Activated CD4-positive, alpha-beta memory T cell treated with anti-CD3 and anti-CD28 coated beads for 36 hours (primary cell): Measurements from ENCODE around the gene HYCC1. TPM values are rescaled to one million over a fixed set of nuclear protein-coding genes. Genes with fewer than 3 reads are reported as not detected.

Source experiments
- CTCF ChIA-PET: fragments of 350-600 bp; sonication (Branson Sonifier 250); formaldehyde crosslinking; loops from one replicate; lab custom pipeline; 2021; ENCODE audit warnings: antibody characterized with exemption, inconsistent platforms; lab: Charles Lee
- POLR2A ChIA-PET: fragments of 350-600 bp; sonication (Branson Sonifier 250); formaldehyde crosslinking; loops from one replicate; lab custom pipeline; 2021; ENCODE audit warnings: antibody characterized with exemption; lab: Charles Lee
- DNase-seq: peaks from one replicate; pipeline ENCODE4 v3.0.0-alpha.2; 2020
- H3K27ac Mint-ChIP-seq: one replicate; pipeline ENCODE4 v1.8.0; 2021; ENCODE audit warnings: mixed read lengths
- H3K27me3 Mint-ChIP-seq: one replicate; pipeline ENCODE4 v1.8.0; 2021; ENCODE audit warnings: mixed read lengths
- H3K36me3 Mint-ChIP-seq: one replicate; pipeline ENCODE4 v1.8.0; 2021; ENCODE audit warnings: mixed read lengths
- H3K4me1 Mint-ChIP-seq: one replicate; pipeline ENCODE4 v1.8.0; 2021; ENCODE audit warnings: low read depth, mixed read lengths
- H3K4me3 Mint-ChIP-seq: one replicate; pipeline ENCODE4 v1.8.0; 2021; ENCODE audit warnings: mild to moderate bottlenecking, mixed read lengths
- H3K9me3 Mint-ChIP-seq: one replicate; pipeline ENCODE4 v1.8.0; 2021; ENCODE audit warnings: mixed read lengths
- intact Hi-C: fragments of 100-400 bp; cut with micrococcal nuclease; formaldehyde crosslinking; loops from one replicate; pipeline ENCODE4 v1.15.1; 2023
- total RNA-seq, 2 experiments: library from RNA; stranded (reverse); gene quantifications; one replicate each; pipeline ENCODE4 v1.2.3, GENCODE V29; 2021

The HYCC1 gene
- total RNA-seq, 2 experiments from 2014 or later = 20.7 to 23.9 TPM

- intact Hi-C loops = no loop called here
- ChIA-PET POLR2A (no interaction called here), CTCF (no interaction called here)
- no peaks in the 10 kb centered on the region for H3K27me3 Mint-ChIP-seq
- no peaks in the 10 kb centered on the region for H3K9me3 Mint-ChIP-seq
- peaks cover 39% of the 10 kb centered on the region for H3K4me1 Mint-ChIP-seq
- no peak overlapping the region for H3K27ac Mint-ChIP-seq
- DNase-seq = no peak
- peaks cover 5% of the 10 kb centered on the region for H3K36me3 Mint-ChIP-seq
- H3K4me3 Mint-ChIP-seq = no peak overlapping the region
Measured at GRCh38 chr7:22998519-22998896, 15.4 kb downstream of the HYCC1 start.

GRCh38 chr7:22997871-22998518, 15.9 kb downstream of the HYCC1 start:
- ChIA-PET CTCF (no interaction called here), POLR2A (no interaction called here)
- Mint-ChIP-seq H3K36me3 (peaks cover 5% of the 10 kb centered on the region), H3K9me3 (no peaks in the 10 kb centered on the region), H3K4me3 (no peak overlapping the region), H3K27me3 (no peaks in the 10 kb centered on the region), H3K27ac (no peak overlapping the region), H3K4me1 (peaks cover 44% of the 10 kb centered on the region)
- intact Hi-C loops = no loop called here
- DNase-seq = no peak

GRCh38 chr7:22996470-22996869, 17.5 kb downstream of the HYCC1 start:
- H3K27ac Mint-ChIP-seq = no peak overlapping the region
- H3K9me3 Mint-ChIP-seq = no peaks in the 10 kb centered on the region
- intact Hi-C loops = no loop called here
- ChIA-PET POLR2A (no interaction called here), CTCF (no interaction called here)
- no peak for DNase-seq
- H3K4me1 Mint-ChIP-seq = peaks cover 34% of the 10 kb centered on the region
- peaks cover 5% of the 10 kb centered on the region for H3K36me3 Mint-ChIP-seq
- H3K27me3 Mint-ChIP-seq = no peaks in the 10 kb centered on the region
- H3K4me3 Mint-ChIP-seq = no peak overlapping the region

GRCh38 chr7:22995011-22995410, 18.9 kb downstream of the HYCC1 start:
- peak; percentile 15 for DNase-seq
- H3K4me3 Mint-ChIP-seq = no peak overlapping the region
- no peaks in the 10 kb centered on the region for H3K9me3 Mint-ChIP-seq
- ChIA-PET CTCF (interaction anchor here (1.1 to 3.0 kb wide), 3 partner anchors 21 to 134 kb away, joined by 3 to 15 read pairs (median 4); no protein-coding TSS in a partner anchor), POLR2A (interaction anchor here (0.6 to 2.0 kb wide), 2 partner anchors 9 to 110 kb away, joined by 3 to 8 read pairs; no protein-coding TSS in a partner anchor)
- no peaks in the 10 kb centered on the region for H3K27me3 Mint-ChIP-seq
- intact Hi-C loops = no loop called here
- peaks cover 35% of the 10 kb centered on the region for H3K4me1 Mint-ChIP-seq
- H3K27ac Mint-ChIP-seq = no peak overlapping the region
- peaks cover 7% of the 10 kb centered on the region for H3K36me3 Mint-ChIP-seq

- no peak overlapping the region for H3K4me3 Mint-ChIP-seq
- DNase-seq = peak; percentile 48
- H3K4me1 Mint-ChIP-seq = peaks cover 41% of the 10 kb centered on the region
- ChIA-PET POLR2A (interaction anchor here (1.1 to 2.0 kb wide), 3 partner anchors 10 to 108 kb away, joined by 3 to 8 read pairs (median 7); no protein-coding TSS in a partner anchor), CTCF (interaction anchor here (3.0 kb wide), 1 partner anchor 62 kb away, joined by 15 read pairs; no protein-coding TSS in a partner anchor)
- no peak overlapping the region for H3K27ac Mint-ChIP-seq
- peaks cover 7% of the 10 kb centered on the region for H3K36me3 Mint-ChIP-seq
- H3K9me3 Mint-ChIP-seq = no peaks in the 10 kb centered on the region
- intact Hi-C loops = loop anchor here (1.0 to 2.0 kb wide), 3 partner anchors 8 to 138 kb away; no protein-coding TSS in a partner anchor
- H3K27me3 Mint-ChIP-seq = no peaks in the 10 kb centered on the region
Measured at GRCh38 chr7:22992874-22993840, 20.8 kb downstream of the HYCC1 start.

- intact Hi-C loops = no loop called here
- DNase-seq = no peak
- CTCF ChIA-PET = interaction anchor here (0.9 kb wide), 1 partner anchor 65 kb away, joined by 4 read pairs; no protein-coding TSS in a partner anchor
- POLR2A ChIA-PET = no interaction called here
- H3K27ac Mint-ChIP-seq = no peak overlapping the region
- H3K27me3 Mint-ChIP-seq = no peaks in the 10 kb centered on the region
- peaks cover 7% of the 10 kb centered on the region for H3K36me3 Mint-ChIP-seq
- peaks cover 37% of the 10 kb centered on the region for H3K4me1 Mint-ChIP-seq
- no peak overlapping the region for H3K4me3 Mint-ChIP-seq
- H3K9me3 Mint-ChIP-seq = no peaks in the 10 kb centered on the region
Measured at GRCh38 chr7:22990588-22990949, 23.4 kb downstream of the HYCC1 start.

- H3K36me3 Mint-ChIP-seq = peaks cover 6% of the 10 kb centered on the region
- POLR2A ChIA-PET = no interaction called here
- H3K4me3 Mint-ChIP-seq = no peak overlapping the region
Measured at GRCh38 chr7:22989643-22990587, 24.0 kb downstream of the HYCC1 start.

GRCh38 chr7:22985436-22985835, 28.5 kb downstream of the HYCC1 start:
- CTCF ChIA-PET = interaction anchor here (0.6 kb wide), 1 partner anchor 547 kb away, joined by 3 read pairs; no protein-coding TSS in a partner anchor
- Mint-ChIP-seq H3K27me3 (no peaks in the 10 kb centered on the region), H3K9me3 (no peaks in the 10 kb centered on the region), H3K27ac (no peak overlapping the region), H3K4me1 (peaks cover 16% of the 10 kb centered on the region), H3K36me3 (peaks cover 4% of the 10 kb centered on the region), H3K4me3 (no peak overlapping the region)
- POLR2A ChIA-PET = no interaction called here
- intact Hi-C loops = no loop called here
- no peak for DNase-seq

More at GRCh38 chr7:22989643-22990587, 24.0 kb downstream of the HYCC1 start:
- no peak for DNase-seq
- intact Hi-C loops = no loop called here
- H3K4me1 Mint-ChIP-seq = peaks cover 32% of the 10 kb centered on the region
- CTCF ChIA-PET = interaction anchor here (0.9 to 1.0 kb wide), 2 partner anchors 9 to 66 kb away, joined by 4 read pairs; no protein-coding TSS in a partner anchor
- no peaks in the 10 kb centered on the region for H3K9me3 Mint-ChIP-seq
- no peak overlapping the region for H3K27ac Mint-ChIP-seq
- H3K27me3 Mint-ChIP-seq = no peaks in the 10 kb centered on the region

- H3K36me3 Mint-ChIP-seq = peaks cover 4% of the 10 kb centered on the region
- CTCF ChIA-PET = interaction anchor here (0.7 kb wide), 1 partner anchor 1595 kb away, joined by 3 read pairs; no protein-coding TSS in a partner anchor
- H3K4me3 Mint-ChIP-seq = no peak overlapping the region
- H3K4me1 Mint-ChIP-seq = peaks cover 9% of the 10 kb centered on the region
- intact Hi-C loops = no loop called here
- no peaks in the 10 kb centered on the region for H3K9me3 Mint-ChIP-seq
- H3K27ac Mint-ChIP-seq = no peak overlapping the region
- H3K27me3 Mint-ChIP-seq = no peaks in the 10 kb centered on the region
- DNase-seq = no peak
- POLR2A ChIA-PET = no interaction called here
Measured at GRCh38 chr7:22983257-22983855, 30.6 kb downstream of the HYCC1 start.

- intact Hi-C loops = no loop called here
- H3K9me3 Mint-ChIP-seq = no peaks in the 10 kb centered on the region
- no peak overlapping the region for H3K4me3 Mint-ChIP-seq
- no peak overlapping the region for H3K27ac Mint-ChIP-seq
- no peaks in the 10 kb centered on the region for H3K27me3 Mint-ChIP-seq
- no peak for DNase-seq
- ChIA-PET POLR2A (no interaction called here), CTCF (interaction anchor here (1.4 kb wide), 1 partner anchor 9 kb away, joined by 4 read pairs; no protein-coding TSS in a partner anchor)
- peaks cover 9% of the 10 kb centered on the region for H3K4me1 Mint-ChIP-seq
- H3K36me3 Mint-ChIP-seq = peaks cover 10% of the 10 kb centered on the region
Measured at GRCh38 chr7:22980422-22980821, 33.5 kb downstream of the HYCC1 start.

GRCh38 chr7:22979861-22980260, 34.1 kb downstream of the HYCC1 start:
- H3K9me3 Mint-ChIP-seq = no peaks in the 10 kb centered on the region
- ChIA-PET CTCF (interaction anchor here (1.4 kb wide), 1 partner anchor 9 kb away, joined by 4 read pairs; no protein-coding TSS in a partner anchor), POLR2A (no interaction called here)
- H3K4me3 Mint-ChIP-seq = no peak overlapping the region
- no peaks in the 10 kb centered on the region for H3K27me3 Mint-ChIP-seq
- peaks cover 9% of the 10 kb centered on the region for H3K4me1 Mint-ChIP-seq
- peaks cover 12% of the 10 kb centered on the region for H3K36me3 Mint-ChIP-seq
- no peak for DNase-seq
- H3K27ac Mint-ChIP-seq = no peak overlapping the region
- intact Hi-C loops = no loop called here
